Nephron progenitor cell (in vitro differentiated cells): ENCODE results near the gene ABCG1.

Experiments
- DNase-seq: peaks from one replicate; pipeline ENCODE4 v3.0.0; 2021
- H3K27ac Mint-ChIP-seq: 2 replicates; pipeline ENCODE4 v1.8.0; 2021; ENCODE audit warnings: mild to moderate bottlenecking, moderate library complexity, mixed read lengths
- H3K27me3 Mint-ChIP-seq: 2 replicates; pipeline ENCODE4 v1.8.0; 2021; ENCODE audit warnings: mild to moderate bottlenecking, low read depth, mixed read lengths; ENCODE audit not compliant: poor library complexity
- H3K36me3 Mint-ChIP-seq: 2 replicates; pipeline ENCODE4 v1.8.0; 2021; ENCODE audit warnings: low read depth, mixed read lengths
- H3K4me1 Mint-ChIP-seq: 2 replicates; pipeline ENCODE4 v1.8.0; 2021; ENCODE audit warnings: mixed read lengths
- H3K4me3 Mint-ChIP-seq: 2 replicates; pipeline ENCODE4 v1.8.0; 2021; ENCODE audit warnings: mild to moderate bottlenecking, moderate library complexity, mixed read lengths
- H3K9me3 Mint-ChIP-seq: 2 replicates; pipeline ENCODE4 v1.8.0; 2021; ENCODE audit warnings: mild to moderate bottlenecking, moderate library complexity, mixed read lengths
- TF ChIP-seq, protein P1 (sequence below): fragments of 200-600 bp; sonication (generic); IDR thresholded peaks from 2 replicates; pipeline ENCODE4 v1.5.0; 2021; ENCODE audit warnings: antibody characterized with exemption

The ABCG1 gene

DNA sequence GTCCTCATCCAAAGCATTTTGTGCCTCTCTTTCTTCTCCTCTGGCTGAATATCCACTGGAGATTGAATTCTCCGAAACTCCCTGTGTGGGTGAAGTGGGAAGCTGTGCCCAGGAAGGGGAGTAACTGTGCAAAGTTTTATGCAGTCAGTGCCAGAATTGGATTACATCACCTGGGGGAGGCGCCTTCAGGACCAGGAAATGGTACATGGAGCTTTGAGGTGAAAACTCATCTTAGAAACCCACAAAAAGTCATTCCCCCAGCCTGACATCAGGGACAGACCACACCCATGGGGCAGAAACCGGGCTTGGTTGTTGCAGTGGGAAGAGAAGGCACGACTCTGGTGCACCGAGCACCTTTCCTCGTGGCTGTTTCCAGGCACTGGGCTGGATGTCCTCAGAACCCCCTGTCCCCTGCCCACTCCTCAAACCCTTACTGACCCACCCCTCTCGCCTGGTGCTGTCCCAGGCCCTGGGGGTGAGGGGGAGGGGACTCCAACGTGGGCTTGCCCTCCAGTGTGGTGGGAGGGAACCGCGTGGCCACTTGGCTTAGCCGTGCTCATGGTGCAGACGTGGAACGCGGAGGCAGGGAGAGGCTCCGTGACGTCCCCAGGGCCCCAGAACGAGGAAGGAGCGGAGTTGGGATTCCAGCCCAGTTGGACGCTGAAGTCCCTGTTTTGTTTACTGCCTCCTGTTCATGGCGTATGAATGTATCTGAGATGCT lies 80.5 kb downstream of the ABCG1 start:
- Mint-ChIP-seq H3K4me3 (no peak overlapping the region), H3K27ac (no peak overlapping the region), H3K27me3 (peaks cover 4% of the 10 kb centered on the region), H3K4me1 (peaks cover 37% of the 10 kb centered on the region), H3K9me3 (no peaks in the 10 kb centered on the region), H3K36me3 (no peaks in the 10 kb centered on the region)
- TF ChIP-seq, protein P1, sequence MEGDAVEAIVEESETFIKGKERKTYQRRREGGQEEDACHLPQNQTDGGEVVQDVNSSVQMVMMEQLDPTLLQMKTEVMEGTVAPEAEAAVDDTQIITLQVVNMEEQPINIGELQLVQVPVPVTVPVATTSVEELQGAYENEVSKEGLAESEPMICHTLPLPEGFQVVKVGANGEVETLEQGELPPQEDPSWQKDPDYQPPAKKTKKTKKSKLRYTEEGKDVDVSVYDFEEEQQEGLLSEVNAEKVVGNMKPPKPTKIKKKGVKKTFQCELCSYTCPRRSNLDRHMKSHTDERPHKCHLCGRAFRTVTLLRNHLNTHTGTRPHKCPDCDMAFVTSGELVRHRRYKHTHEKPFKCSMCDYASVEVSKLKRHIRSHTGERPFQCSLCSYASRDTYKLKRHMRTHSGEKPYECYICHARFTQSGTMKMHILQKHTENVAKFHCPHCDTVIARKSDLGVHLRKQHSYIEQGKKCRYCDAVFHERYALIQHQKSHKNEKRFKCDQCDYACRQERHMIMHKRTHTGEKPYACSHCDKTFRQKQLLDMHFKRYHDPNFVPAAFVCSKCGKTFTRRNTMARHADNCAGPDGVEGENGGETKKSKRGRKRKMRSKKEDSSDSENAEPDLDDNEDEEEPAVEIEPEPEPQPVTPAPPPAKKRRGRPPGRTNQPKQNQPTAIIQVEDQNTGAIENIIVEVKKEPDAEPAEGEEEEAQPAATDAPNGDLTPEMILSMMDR = no peak
- no peak for DNase-seq

DNA sequence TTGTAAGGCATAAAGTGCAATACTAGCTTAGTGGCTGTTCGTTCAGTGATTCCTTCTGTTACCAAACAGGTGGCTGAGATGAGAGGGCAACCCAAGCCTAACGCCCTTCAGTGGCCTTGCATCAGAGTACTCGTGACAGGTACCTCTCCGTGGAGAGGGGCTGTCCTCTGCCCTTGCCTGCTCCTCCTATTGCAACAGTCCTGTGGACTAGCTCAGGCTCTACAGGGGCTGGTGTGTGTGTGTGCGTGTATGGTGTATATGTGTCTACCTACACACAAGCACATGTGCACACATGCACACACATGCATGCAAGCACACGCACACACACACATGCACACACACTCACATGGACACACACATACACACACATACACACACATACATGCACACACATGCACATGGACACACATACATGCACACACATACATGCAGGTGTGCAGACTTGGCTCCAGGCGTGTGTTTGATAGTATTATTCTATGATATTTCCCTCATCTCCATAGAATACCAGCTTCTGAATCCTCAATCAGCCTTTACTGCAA lies 81.2 kb downstream of the ABCG1 start:
- TF ChIP-seq, protein P1 = no peak
- Mint-ChIP-seq H3K36me3 (no peaks in the 10 kb centered on the region), H3K4me1 (peaks cover 33% of the 10 kb centered on the region), H3K4me3 (no peak overlapping the region), H3K9me3 (no peaks in the 10 kb centered on the region), H3K27me3 (peaks cover 6% of the 10 kb centered on the region), H3K27ac (no peak overlapping the region)
- no peak for DNase-seq

DNA sequence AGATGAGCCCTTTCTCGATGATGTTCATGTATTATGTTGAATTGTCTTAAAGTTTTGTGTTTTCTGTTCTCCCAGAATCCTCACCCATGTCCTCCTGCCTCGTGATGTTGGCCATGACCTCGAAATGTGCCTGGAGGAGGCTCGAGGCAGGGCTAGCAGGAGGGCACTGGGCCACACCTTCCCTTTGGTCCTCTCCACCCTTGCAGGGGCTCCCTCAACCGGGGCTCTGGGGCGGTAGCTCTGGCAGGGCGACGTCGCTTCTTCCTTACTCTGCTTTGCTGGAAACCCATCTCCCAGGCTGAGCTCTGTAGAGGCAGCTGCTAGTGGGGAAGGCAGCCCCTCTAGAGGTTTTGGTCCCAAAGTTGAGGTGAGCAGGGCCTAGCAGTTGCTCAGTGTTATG lies 82.0 kb downstream of the ABCG1 start:
- Mint-ChIP-seq H3K4me1 (peaks cover 25% of the 10 kb centered on the region), H3K4me3 (no peak overlapping the region)
- DNase-seq = no peak

DNA sequence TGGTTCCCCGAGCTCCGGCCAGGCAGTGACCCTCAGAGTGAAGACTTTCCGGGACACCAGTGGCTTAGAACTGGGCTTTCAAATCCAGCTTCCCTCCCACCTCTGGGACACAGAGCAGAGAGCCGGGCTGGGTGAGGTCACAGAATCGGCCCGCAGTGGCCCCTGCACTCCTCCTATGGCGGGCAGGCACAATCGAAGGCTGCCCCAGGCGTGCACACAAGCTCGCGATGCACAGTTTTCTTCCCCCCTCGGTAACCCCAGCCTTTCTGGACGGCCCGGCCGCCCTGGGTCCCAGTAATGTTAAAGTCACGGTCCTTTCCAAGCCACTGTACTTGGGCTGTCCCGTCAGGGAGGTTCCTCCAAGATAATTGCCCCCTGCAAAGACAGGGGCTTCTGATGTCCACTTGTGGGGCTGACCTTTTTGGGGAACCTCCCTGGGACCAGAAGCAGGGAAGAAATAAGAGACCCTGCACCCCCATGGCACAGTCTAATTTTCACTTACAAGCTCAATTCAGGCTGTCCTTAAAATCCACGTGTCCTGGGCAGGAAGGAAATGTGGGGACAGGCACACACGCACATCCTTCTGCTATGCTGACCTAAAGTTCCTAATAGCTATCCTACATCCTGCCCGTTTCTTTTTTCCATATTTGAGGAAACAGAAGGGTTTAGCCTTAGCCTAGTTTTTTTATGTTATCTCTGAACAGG lies 82.6 kb downstream of the ABCG1 start:
- peaks cover 20% of the 10 kb centered on the region for H3K4me1 Mint-ChIP-seq
- H3K27me3 Mint-ChIP-seq = peaks cover 6% of the 10 kb centered on the region
- no peak for DNase-seq

More for the DNA sequence above, 82.0 kb downstream of the ABCG1 start:
- TF ChIP-seq, protein P1 = no peak
- no peaks in the 10 kb centered on the region for H3K9me3 Mint-ChIP-seq
- no peak overlapping the region for H3K27ac Mint-ChIP-seq
- peaks cover 6% of the 10 kb centered on the region for H3K27me3 Mint-ChIP-seq
- no peaks in the 10 kb centered on the region for H3K36me3 Mint-ChIP-seq

DNA sequence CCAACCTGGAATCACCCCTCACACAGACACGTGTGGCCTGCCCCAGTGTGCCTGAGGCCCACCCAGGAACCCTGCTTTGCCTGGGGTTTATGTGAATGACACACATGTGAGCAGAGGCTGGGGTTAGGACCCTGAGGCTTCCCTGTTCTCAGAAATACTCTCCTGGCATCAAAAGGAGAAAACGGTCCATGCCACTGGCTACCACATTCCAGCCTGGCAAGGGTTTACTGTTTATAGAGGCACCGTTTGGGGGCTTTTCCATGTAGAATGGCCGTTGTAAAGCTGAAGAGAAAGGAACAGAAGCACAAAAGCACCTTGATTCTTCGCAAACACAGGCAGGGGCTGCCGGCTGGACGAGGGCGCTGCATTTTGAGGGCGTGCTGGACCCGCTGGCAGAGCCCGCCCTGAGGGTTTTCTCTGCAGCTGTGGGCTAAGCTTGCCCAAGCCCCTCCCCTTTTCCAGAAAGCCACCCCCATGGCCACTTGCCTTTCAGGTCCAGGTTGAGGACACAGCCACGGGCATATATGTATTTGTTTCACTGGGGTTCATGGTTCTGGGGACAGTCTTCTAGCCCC lies 83.2 kb downstream of the ABCG1 start:
- no peaks in the 10 kb centered on the region for H3K36me3 Mint-ChIP-seq
- DNase-seq = no peak
- H3K9me3 Mint-ChIP-seq = no peaks in the 10 kb centered on the region
- TF ChIP-seq, protein P1 = no peak
- H3K27me3 Mint-ChIP-seq = peaks cover 6% of the 10 kb centered on the region
- H3K4me3 Mint-ChIP-seq = no peak overlapping the region
- H3K4me1 Mint-ChIP-seq = peaks cover 15% of the 10 kb centered on the region
- no peak overlapping the region for H3K27ac Mint-ChIP-seq

More for the DNA sequence above, 82.6 kb downstream of the ABCG1 start:
- Mint-ChIP-seq H3K4me3 (no peak overlapping the region), H3K27ac (no peak overlapping the region), H3K9me3 (no peaks in the 10 kb centered on the region), H3K36me3 (no peaks in the 10 kb centered on the region)
- TF ChIP-seq, protein P1 = no peak
